ENCODE data around the gene FUT8.

FUT8 gene

GRCh38 chr14:65396082-65396910, 16.2 kb upstream of the FUT8 start:
- no peak for TF ChIP-seq CTCF (conservative IDR thresholded peaks at IDR 0.05; ENCODE audit: low read depth)
- ChIA-PET CTCF (no interaction called here), POLR2A (ENCODE audit: low non-redundant PET) (no interaction called here)
- no peak overlapping the region for H3K27ac ChIP-seq
- no peak for DNase-seq (ENCODE audit: low spot score)

- ChIA-PET CTCF (no interaction called here), POLR2A (ENCODE audit: low non-redundant PET) (no interaction called here)
- no peak overlapping the region for H3K27ac ChIP-seq
- no peak for DNase-seq (ENCODE audit: low spot score)
- no peak for TF ChIP-seq CTCF (conservative IDR thresholded peaks at IDR 0.05; ENCODE audit: low read depth)
These were observed 9.3 kb upstream of the FUT8 start for GRCh38 chr14:65403231-65403630.

DNA sequence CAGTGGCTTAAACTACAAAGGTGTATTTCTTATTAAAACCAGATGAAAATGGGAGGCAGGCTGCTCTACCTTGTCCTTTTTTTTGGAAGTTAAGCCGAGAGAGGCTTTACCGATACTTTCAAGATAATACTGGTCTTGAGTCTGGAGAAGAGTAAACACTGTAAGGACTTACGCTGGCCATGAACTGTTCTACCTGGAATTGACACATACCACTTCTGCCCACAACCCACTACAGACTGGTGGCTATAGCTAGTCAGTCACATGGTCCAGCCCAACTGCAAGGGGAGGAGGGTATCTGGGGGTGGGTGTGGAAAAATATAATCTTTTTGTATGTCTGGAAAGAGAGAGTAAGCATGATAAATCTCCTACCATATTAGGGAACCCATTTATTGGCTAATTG, 4.4 kb upstream of the FUT8 start:
- ChIA-PET CTCF (no interaction called here), POLR2A (ENCODE audit: low non-redundant PET) (no interaction called here)
- no peak for TF ChIP-seq CTCF (conservative IDR thresholded peaks at IDR 0.05; ENCODE audit: low read depth)
- H3K27ac ChIP-seq: no peak overlapping the region
- DNase-seq (ENCODE audit: low spot score): no peak

GRCh38 chr14:65410640-65411039, 1.9 kb upstream of the FUT8 start:
- TF ChIP-seq CTCF (conservative IDR thresholded peaks at IDR 0.05; ENCODE audit: low read depth): no peak
- ChIA-PET POLR2A (ENCODE audit: low non-redundant PET) (no interaction called here), CTCF (interaction anchor here (0.5 to 0.8 kb wide), 4 partner anchors 10 to 1460 kb away, joined by 3 to 6 read pairs (median 4); no protein-coding TSS in a partner anchor)
- no peak for DNase-seq (ENCODE audit: low spot score)
- H3K27ac ChIP-seq: no peak overlapping the region

- ChIA-PET CTCF (interaction anchor here (0.6 to 1.3 kb wide), 10 partner anchors 12 to 1459 kb away, joined by 3 to 6 read pairs (median 4); no protein-coding TSS in a partner anchor), POLR2A (ENCODE audit: low non-redundant PET) (interaction anchor here (0.6 to 0.8 kb wide), 2 partner anchors 243 to 425 kb away, joined by 3 to 4 read pairs; no protein-coding TSS in a partner anchor)
- peak; percentile 89 for DNase-seq (ENCODE audit: low spot score)
- no peak for TF ChIP-seq CTCF (conservative IDR thresholded peaks at IDR 0.05; ENCODE audit: low read depth)
- H3K27ac ChIP-seq: peak overlapping the region; percentile 94
These were observed 886 bp upstream of the FUT8 start for GRCh38 chr14:65411656-65412031.

GRCh38 chr14:65412856-65413738, 567 bp downstream of the FUT8 start:
- DNase-seq (ENCODE audit: low spot score): peak; percentile 46
- H3K27ac ChIP-seq: peak overlapping the region; percentile 94
- POLR2A ChIA-PET (ENCODE audit: low non-redundant PET): no interaction called here

More at GRCh38 chr14:65412856-65413738, 567 bp downstream of the FUT8 start:
- TF ChIP-seq CTCF (conservative IDR thresholded peaks at IDR 0.05; ENCODE audit: low read depth): no peak
- CTCF ChIA-PET: interaction anchor here (0.6 to 3.6 kb wide), 9 partner anchors 21 to 547 kb away, joined by 3 to 23 read pairs (median 4); no protein-coding TSS in a partner anchor

Measured in RWPE1 (cell line).